RWPE1 (cell line): ENCODE measurements around the gene PTPRD.

ENCODE experiments used
- CTCF ChIA-PET: fragments of 350-600 bp; sonication (Branson Sonifier 250); formaldehyde crosslinking; extraction: SDS; loops from one replicate; lab custom pipeline; 2021; lab: Yijun Ruan, JAX
- POLR2A ChIA-PET: fragments of 400-600 bp; formaldehyde crosslinking; extraction: SDS; loops from one replicate; lab custom pipeline; 2020; ENCODE audit warnings: antibody characterized with exemption; ENCODE audit not compliant: low non-redundant PET; lab: Yijun Ruan, JAX
- DNase-seq: peaks from one replicate; pipeline ENCODE4 v3.0.0; 2012; ENCODE audit warnings: low spot score
- H3K27ac ChIP-seq: fragments of 450-650 bp; 2 replicates; pipeline ENCODE4 v1.5.1; 2017
- TF ChIP-seq, protein P1 (sequence below): fragments of 450-650 bp; conservative IDR thresholded peaks from 2 replicates; pipeline ENCODE4 v1.5.1; 2017; ENCODE audit warnings: low read depth, mild to moderate bottlenecking

The PTPRD gene

DNA sequence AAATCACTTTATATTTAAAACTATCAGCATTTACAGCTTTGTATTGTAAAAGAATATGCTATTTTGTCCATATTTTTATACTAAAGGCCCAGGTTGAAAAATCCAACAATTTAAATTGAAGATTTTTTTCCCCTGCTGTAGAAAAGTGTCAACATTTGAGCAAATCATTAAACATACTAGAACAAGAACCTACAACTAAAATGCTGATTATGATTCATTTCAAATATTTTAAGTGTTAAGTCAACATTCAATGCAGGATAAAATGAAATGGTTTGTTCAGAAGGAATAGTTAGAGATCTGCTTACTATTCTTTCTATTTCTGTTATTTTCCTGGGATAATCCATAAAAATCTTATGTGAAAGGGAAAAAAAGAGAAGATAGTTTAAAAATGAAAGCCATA is 1946.7 kb downstream of the PTPRD start:
- no peak overlapping the region for H3K27ac ChIP-seq
- TF ChIP-seq, protein P1, sequence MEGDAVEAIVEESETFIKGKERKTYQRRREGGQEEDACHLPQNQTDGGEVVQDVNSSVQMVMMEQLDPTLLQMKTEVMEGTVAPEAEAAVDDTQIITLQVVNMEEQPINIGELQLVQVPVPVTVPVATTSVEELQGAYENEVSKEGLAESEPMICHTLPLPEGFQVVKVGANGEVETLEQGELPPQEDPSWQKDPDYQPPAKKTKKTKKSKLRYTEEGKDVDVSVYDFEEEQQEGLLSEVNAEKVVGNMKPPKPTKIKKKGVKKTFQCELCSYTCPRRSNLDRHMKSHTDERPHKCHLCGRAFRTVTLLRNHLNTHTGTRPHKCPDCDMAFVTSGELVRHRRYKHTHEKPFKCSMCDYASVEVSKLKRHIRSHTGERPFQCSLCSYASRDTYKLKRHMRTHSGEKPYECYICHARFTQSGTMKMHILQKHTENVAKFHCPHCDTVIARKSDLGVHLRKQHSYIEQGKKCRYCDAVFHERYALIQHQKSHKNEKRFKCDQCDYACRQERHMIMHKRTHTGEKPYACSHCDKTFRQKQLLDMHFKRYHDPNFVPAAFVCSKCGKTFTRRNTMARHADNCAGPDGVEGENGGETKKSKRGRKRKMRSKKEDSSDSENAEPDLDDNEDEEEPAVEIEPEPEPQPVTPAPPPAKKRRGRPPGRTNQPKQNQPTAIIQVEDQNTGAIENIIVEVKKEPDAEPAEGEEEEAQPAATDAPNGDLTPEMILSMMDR: no peak
- POLR2A ChIA-PET: no interaction called here
- CTCF ChIA-PET: no interaction called here
- no peak for DNase-seq

GRCh38 chr9:8660383-8660782 is 1952.4 kb downstream of the PTPRD start:
- H3K27ac ChIP-seq: no peak overlapping the region
- ChIA-PET CTCF (no interaction called here), POLR2A (no interaction called here)
- no peak for DNase-seq
- TF ChIP-seq, protein P1: no peak

- ChIA-PET CTCF (no interaction called here), POLR2A (no interaction called here)
- no peak overlapping the region for H3K27ac ChIP-seq
- TF ChIP-seq, protein P1: no peak
- no peak for DNase-seq
Measured at GRCh38 chr9:8659108-8659507, 1953.7 kb downstream of the PTPRD start.

DNA sequence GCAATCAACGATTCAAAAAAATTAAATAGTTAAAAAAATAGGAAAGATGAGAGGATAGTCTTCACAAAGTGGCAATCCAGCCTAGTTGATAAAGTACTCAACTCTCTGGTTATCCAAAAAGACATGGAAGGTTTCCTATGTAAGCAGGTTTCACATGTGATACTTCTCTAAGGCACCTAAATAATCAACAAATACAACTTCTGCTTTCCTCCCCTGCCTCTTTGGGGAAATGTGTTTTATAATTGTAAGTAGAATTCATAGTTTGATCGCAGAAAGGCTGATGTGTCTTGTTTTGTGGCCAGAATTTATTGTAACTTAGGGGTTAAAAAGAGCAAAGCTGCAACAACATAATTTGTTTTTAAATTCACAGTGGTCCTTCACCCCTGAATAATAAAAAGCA is 1957.7 kb downstream of the PTPRD start:
- CTCF ChIA-PET: no interaction called here
- DNase-seq: no peak
- POLR2A ChIA-PET: no interaction called here
- no peak overlapping the region for H3K27ac ChIP-seq
- TF ChIP-seq, protein P1: no peak

DNA sequence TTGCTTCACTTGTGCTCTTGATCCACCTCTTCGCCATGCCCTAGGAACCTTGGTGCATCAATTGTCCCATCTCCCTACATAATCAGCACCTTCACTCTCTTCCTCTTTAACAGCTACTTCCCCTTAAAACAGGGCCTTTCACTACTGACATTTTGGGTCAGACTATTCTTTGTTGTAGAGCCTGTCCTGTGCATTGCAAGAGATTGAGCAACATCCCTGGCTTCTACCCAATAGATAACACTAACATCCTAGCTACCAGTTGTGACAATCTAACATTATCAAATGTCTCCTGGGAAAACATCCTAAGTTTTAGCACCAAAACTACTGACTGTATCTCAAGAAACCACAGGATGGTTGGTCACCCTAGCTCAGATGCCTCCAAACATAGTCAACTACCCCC is 1958.9 kb downstream of the PTPRD start:
- DNase-seq: no peak
- H3K27ac ChIP-seq: no peak overlapping the region
- POLR2A ChIA-PET: no interaction called here
- CTCF ChIA-PET: no interaction called here
- TF ChIP-seq, protein P1: no peak

- no peak for DNase-seq
- H3K27ac ChIP-seq: no peak overlapping the region
- POLR2A ChIA-PET: no interaction called here
- TF ChIP-seq, protein P1: no peak
- CTCF ChIA-PET: no interaction called here
Measured at GRCh38 chr9:8653111-8653510, 1959.7 kb downstream of the PTPRD start.

DNA sequence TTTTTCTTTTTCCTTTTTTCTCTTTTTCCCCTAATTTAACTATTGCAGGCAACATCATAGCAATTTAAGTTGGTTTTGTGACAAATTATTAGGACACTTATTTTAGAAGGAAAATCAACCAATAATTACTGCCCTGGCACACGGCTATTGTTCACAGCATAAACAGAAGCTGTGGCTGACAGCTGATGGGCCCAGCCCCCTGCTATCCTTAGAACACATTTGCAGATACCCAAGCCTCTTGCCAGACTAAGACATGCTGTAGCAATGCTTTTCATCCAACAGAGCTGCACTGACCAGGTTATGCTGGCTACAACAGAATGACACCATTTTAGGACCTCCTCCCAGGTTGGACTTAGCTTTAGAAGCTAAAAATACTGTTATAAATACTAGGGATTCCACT is 1960.5 kb downstream of the PTPRD start:
- CTCF ChIA-PET: interaction anchor here (0.5 kb wide), 1 partner anchor 1584 kb away, joined by 3 read pairs; no protein-coding TSS in a partner anchor
- TF ChIP-seq, protein P1: no peak
- no peak overlapping the region for H3K27ac ChIP-seq
- POLR2A ChIA-PET: no interaction called here
- DNase-seq: no peak
